ENCODE data around the gene PPP1R7.

PPP1R7 gene

GRCh38 chr2:241142063-241142462, 8.2 kb upstream of the PPP1R7 start:
- no peak for DNase-seq

- DNase-seq: no peak
Measured at GRCh38 chr2:241142593-241142992, 7.7 kb upstream of the PPP1R7 start.

- DNase-seq: no peak
Measured at GRCh38 chr2:241146286-241146685, 4.0 kb upstream of the PPP1R7 start.

GRCh38 chr2:241147336-241147735, 2.9 kb upstream of the PPP1R7 start:
- DNase-seq: no peak

- no peak for DNase-seq
Measured at GRCh38 chr2:241148239-241148638, 2.0 kb upstream of the PPP1R7 start.

GRCh38 chr2:241148891-241149674, 1.2 kb upstream of the PPP1R7 start, which contains the start of gene PASK:
TSS of gene PASK (minus strand) at chr2:241149472. CDS start at chr2:241143032, 6,440 bp downstream.
- peak; percentile 94 for DNase-seq

- no peak for DNase-seq
Measured at GRCh38 chr2:241149675-241149924, 667 bp upstream of the PPP1R7 start.

- no peak for DNase-seq
Measured at GRCh38 chr2:241150660-241151530, 628 bp downstream of the PPP1R7 start.

- DNase-seq: no peak
Measured at GRCh38 chr2:241151934-241152660, 1.8 kb downstream of the PPP1R7 start.

- no peak for DNase-seq
Measured at GRCh38 chr2:241153616-241154015, 3.3 kb downstream of the PPP1R7 start.

- no peak for DNase-seq
Measured at GRCh38 chr2:241154915-241155314, 4.6 kb downstream of the PPP1R7 start.

- no peak for DNase-seq
Measured at GRCh38 chr2:241155936-241156335, 5.7 kb downstream of the PPP1R7 start.

GRCh38 chr2:241156971-241157441, 6.7 kb downstream of the PPP1R7 start:
- DNase-seq: no peak

GRCh38 chr2:241157841-241158545, 7.7 kb downstream of the PPP1R7 start:
- no peak for DNase-seq

GRCh38 chr2:241158546-241158900, 8.3 kb downstream of the PPP1R7 start:
- DNase-seq: no peak

- no peak for DNase-seq
Measured at GRCh38 chr2:241159116-241159515, 8.8 kb downstream of the PPP1R7 start.

GRCh38 chr2:241160318-241160717, 10.1 kb downstream of the PPP1R7 start:
- no peak for DNase-seq

GRCh38 chr2:241161646-241162281, 11.5 kb downstream of the PPP1R7 start:
- DNase-seq: peak; percentile 38

- DNase-seq: no peak
Measured at GRCh38 chr2:241163601-241164118, 13.4 kb downstream of the PPP1R7 start.

- DNase-seq: no peak
Measured at GRCh38 chr2:241168366-241168765, 18.1 kb downstream of the PPP1R7 start.

- DNase-seq: no peak
Measured at GRCh38 chr2:241173557-241173956, 23.3 kb downstream of the PPP1R7 start.

Data from amniotic stem cell (primary cell).